ENCODE results near the gene RXRB.

RXRB gene

DNA sequence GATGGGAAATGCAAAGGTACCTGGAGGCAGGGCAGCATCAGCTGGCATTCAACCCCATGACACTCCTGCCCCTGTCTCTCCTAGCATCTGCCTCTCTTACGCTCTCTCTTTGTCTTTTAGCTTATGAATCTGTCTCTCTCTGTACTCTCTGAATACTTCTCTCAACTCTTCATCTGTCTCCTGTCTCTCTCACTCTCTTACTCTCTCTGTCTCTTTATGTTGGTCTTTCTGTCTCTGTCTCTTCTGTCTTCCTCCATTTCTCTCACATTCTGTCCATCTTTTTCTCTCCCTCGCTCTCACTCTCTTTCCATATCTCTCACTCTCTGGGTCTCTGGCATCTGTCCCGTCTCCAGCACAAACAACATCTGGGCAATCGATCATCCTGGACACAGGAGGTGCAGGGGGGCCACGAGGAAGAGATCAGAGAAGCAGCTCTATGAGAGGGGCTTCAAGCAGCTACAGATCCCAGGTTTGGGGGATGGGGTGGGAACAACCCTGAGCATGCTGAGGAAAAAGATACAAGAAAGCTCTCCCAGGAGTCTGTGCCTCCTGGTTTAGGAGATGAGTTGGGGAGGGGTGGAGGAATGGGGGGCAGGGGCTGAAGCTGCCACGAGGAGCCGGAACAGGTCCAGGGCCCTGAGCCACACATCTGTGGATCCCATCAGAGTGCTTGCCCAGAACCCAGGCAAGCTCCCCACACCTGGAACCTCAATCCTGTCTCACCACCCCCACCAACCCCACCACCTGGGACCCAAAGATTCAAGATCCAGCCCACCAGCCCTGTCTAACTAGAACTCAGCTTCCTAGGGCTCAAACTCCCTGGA lies 10.6 kb downstream of the RXRB start:
- peaks cover 37% of the 10 kb centered on the region for H3K27me3 ChIP-seq (ENCODE audit: control insufficient read depth, insufficient read depth, low read length, poor library complexity, severe bottlenecking)
- H3K36me3 ChIP-seq (ENCODE audit: control insufficient read depth, insufficient read depth, low read length): peaks cover 2% of the 10 kb centered on the region
- no peak overlapping the region for H3K27ac ChIP-seq (ENCODE audit: insufficient read depth, low read depth, low read length, poor library complexity, severe bottlenecking)
- no peak overlapping the region for H3K4me3 ChIP-seq (ENCODE audit: insufficient read depth, low read depth, low read length)
- peaks cover 12% of the 10 kb centered on the region for H3K4me1 ChIP-seq (ENCODE audit: control insufficient read depth, insufficient read depth, low read length)
- H3K9me3 ChIP-seq (ENCODE audit: control insufficient read depth, low read length): no peaks in the 10 kb centered on the region
- 77 to 83% methylated on average over 7 of the region's 7 CpGs for WGBS, 2 experiments

DNA sequence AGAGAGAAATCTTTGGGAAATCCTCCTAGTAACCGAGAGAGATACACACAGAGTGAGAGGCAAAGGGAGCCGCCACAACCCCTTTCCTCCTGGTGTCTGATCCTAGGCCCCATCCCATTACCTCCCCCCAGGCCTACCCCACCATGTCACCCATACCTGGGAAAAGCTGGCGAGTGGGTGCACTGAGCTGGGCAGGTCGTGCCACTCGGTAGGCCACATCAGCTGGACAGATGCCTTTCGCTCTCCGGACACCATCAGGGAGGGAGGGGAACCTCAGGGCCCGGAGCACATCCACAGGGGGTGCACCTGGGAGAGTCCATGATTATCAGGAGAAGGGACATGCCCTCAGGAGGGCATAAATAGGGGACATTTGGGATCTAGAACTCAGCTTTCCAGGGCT lies 11.3 kb downstream of the RXRB start:
- H3K36me3 ChIP-seq (ENCODE audit: control insufficient read depth, insufficient read depth, low read length): no peaks in the 10 kb centered on the region
- no peak overlapping the region for H3K27ac ChIP-seq (ENCODE audit: insufficient read depth, low read depth, low read length, poor library complexity, severe bottlenecking)
- H3K4me1 ChIP-seq (ENCODE audit: control insufficient read depth, insufficient read depth, low read length): peaks cover 12% of the 10 kb centered on the region
- peaks cover 37% of the 10 kb centered on the region for H3K27me3 ChIP-seq (ENCODE audit: control insufficient read depth, insufficient read depth, low read length, poor library complexity, severe bottlenecking)
- WGBS, 2 experiments: 83 to 86% methylated on average over 8 of the region's 8 CpGs
- no peaks in the 10 kb centered on the region for H3K9me3 ChIP-seq (ENCODE audit: control insufficient read depth, low read length)
- H3K4me3 ChIP-seq (ENCODE audit: insufficient read depth, low read depth, low read length): no peak overlapping the region

DNA sequence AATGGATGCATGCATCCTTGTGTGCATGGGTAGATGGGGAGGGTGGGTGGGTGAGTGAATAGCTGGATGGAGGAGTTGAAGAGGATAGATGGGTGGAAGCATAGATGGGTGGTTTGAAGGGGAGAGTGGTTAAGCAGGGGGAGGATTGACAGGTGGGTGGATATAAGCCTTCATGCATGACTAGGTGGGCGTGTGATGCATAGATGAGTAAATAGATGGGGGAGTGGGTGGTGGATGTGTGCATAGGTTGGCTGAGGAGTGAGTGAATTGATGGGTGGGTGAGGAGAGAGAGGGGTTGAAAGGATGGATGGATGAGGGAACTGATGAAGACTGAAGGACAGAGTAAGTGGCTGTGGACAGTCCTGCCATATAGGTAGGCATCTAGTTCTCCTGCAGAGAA lies 12.7 kb downstream of the RXRB start:
- Histone ChIP-seq H3K36me3 (ENCODE audit: control insufficient read depth, insufficient read depth, low read length) (no peaks in the 10 kb centered on the region), H3K27me3 (ENCODE audit: control insufficient read depth, insufficient read depth, low read length, poor library complexity, severe bottlenecking) (peaks cover 33% of the 10 kb centered on the region), H3K27ac (ENCODE audit: insufficient read depth, low read depth, low read length, poor library complexity, severe bottlenecking) (no peak overlapping the region), H3K4me1 (ENCODE audit: control insufficient read depth, insufficient read depth, low read length) (peaks cover 12% of the 10 kb centered on the region), H3K9me3 (ENCODE audit: control insufficient read depth, low read length) (no peaks in the 10 kb centered on the region), H3K4me3 (ENCODE audit: insufficient read depth, low read depth, low read length) (no peak overlapping the region)
- 76 to 84% methylated on average over 1 of the region's 1 CpG for WGBS, 2 experiments

- H3K4me3 ChIP-seq (ENCODE audit: insufficient read depth, low read depth, low read length): no peak overlapping the region
- H3K4me1 ChIP-seq (ENCODE audit: control insufficient read depth, insufficient read depth, low read length): no peaks in the 10 kb centered on the region
- peaks cover 12% of the 10 kb centered on the region for H3K27me3 ChIP-seq (ENCODE audit: control insufficient read depth, insufficient read depth, low read length, poor library complexity, severe bottlenecking)
- no peak overlapping the region for H3K27ac ChIP-seq (ENCODE audit: insufficient read depth, low read depth, low read length, poor library complexity, severe bottlenecking)
- 77 to 80% methylated on average over 4 of the region's 4 CpGs for WGBS, 2 experiments
- no peaks in the 10 kb centered on the region for H3K9me3 ChIP-seq (ENCODE audit: control insufficient read depth, low read length)
- H3K36me3 ChIP-seq (ENCODE audit: control insufficient read depth, insufficient read depth, low read length): no peaks in the 10 kb centered on the region
Observed at GRCh38 chr6:33185654-33186187, 14.7 kb downstream of the RXRB start.

DNA sequence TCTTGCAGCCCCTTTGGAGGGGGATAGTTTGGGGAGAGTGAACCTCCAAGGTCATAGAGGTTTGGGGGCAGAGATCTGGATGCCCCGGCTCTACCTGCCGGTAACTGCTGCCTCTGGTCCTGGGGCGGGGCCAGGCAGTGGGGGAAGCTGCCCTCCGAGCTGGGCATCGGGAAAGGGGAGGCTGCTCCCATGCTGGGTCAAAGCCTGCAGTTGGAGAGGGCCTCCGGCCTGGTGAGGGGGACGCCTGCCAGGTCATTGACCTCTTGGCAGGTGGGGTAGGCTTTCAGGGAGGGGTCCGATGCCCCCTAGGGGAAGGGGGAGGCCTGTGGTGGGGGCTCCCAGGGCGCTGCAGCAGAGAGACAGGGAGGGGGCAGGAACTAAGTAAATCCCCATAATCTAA lies 15.3 kb downstream of the RXRB start:
- 73 to 74% methylated on average over 8 of the region's 9 CpGs for WGBS, 2 experiments
- Histone ChIP-seq H3K36me3 (ENCODE audit: control insufficient read depth, insufficient read depth, low read length) (no peaks in the 10 kb centered on the region), H3K9me3 (ENCODE audit: control insufficient read depth, low read length) (no peaks in the 10 kb centered on the region), H3K4me3 (ENCODE audit: insufficient read depth, low read depth, low read length) (no peak overlapping the region), H3K27ac (ENCODE audit: insufficient read depth, low read depth, low read length, poor library complexity, severe bottlenecking) (no peak overlapping the region), H3K4me1 (ENCODE audit: control insufficient read depth, insufficient read depth, low read length) (no peaks in the 10 kb centered on the region), H3K27me3 (ENCODE audit: control insufficient read depth, insufficient read depth, low read length, poor library complexity, severe bottlenecking) (peaks cover 10% of the 10 kb centered on the region)

- no peaks in the 10 kb centered on the region for H3K9me3 ChIP-seq (ENCODE audit: control insufficient read depth, low read length)
- no peak overlapping the region for H3K27ac ChIP-seq (ENCODE audit: insufficient read depth, low read depth, low read length, poor library complexity, severe bottlenecking)
- H3K27me3 ChIP-seq (ENCODE audit: control insufficient read depth, insufficient read depth, low read length, poor library complexity, severe bottlenecking): peaks cover 9% of the 10 kb centered on the region
- H3K4me3 ChIP-seq (ENCODE audit: insufficient read depth, low read depth, low read length): no peak overlapping the region
- no peaks in the 10 kb centered on the region for H3K4me1 ChIP-seq (ENCODE audit: control insufficient read depth, insufficient read depth, low read length)
- H3K36me3 ChIP-seq (ENCODE audit: control insufficient read depth, insufficient read depth, low read length): no peaks in the 10 kb centered on the region
- 94 to 96% methylated on average over 5 of the region's 5 CpGs for WGBS, 2 experiments
Observed at GRCh38 chr6:33183071-33183683, 17.3 kb downstream of the RXRB start.

- Histone ChIP-seq H3K27ac (ENCODE audit: insufficient read depth, low read depth, low read length, poor library complexity, severe bottlenecking) (no peak overlapping the region), H3K36me3 (ENCODE audit: control insufficient read depth, insufficient read depth, low read length) (no peaks in the 10 kb centered on the region), H3K9me3 (ENCODE audit: control insufficient read depth, low read length) (no peaks in the 10 kb centered on the region), H3K27me3 (ENCODE audit: control insufficient read depth, insufficient read depth, low read length, poor library complexity, severe bottlenecking) (peaks cover 2% of the 10 kb centered on the region), H3K4me1 (ENCODE audit: control insufficient read depth, insufficient read depth, low read length) (no peaks in the 10 kb centered on the region), H3K4me3 (ENCODE audit: insufficient read depth, low read depth, low read length) (no peak overlapping the region)
- WGBS, 2 experiments: 89 to 92% methylated on average over 7 of the region's 7 CpGs
Observed at GRCh38 chr6:33181141-33181540, 19.3 kb downstream of the RXRB start.

GRCh38 chr6:33178755-33179475 lies 21.6 kb downstream of the RXRB start:
- Histone ChIP-seq H3K27ac (ENCODE audit: insufficient read depth, low read depth, low read length, poor library complexity, severe bottlenecking) (no peak overlapping the region), H3K9me3 (ENCODE audit: control insufficient read depth, low read length) (no peaks in the 10 kb centered on the region), H3K36me3 (ENCODE audit: control insufficient read depth, insufficient read depth, low read length) (no peaks in the 10 kb centered on the region), H3K4me1 (ENCODE audit: control insufficient read depth, insufficient read depth, low read length) (no peaks in the 10 kb centered on the region), H3K4me3 (ENCODE audit: insufficient read depth, low read depth, low read length) (no peak overlapping the region), H3K27me3 (ENCODE audit: control insufficient read depth, insufficient read depth, low read length, poor library complexity, severe bottlenecking) (no peaks in the 10 kb centered on the region)
- WGBS, 2 experiments: 85 to 91% methylated on average over 9 to 10 of the region's 10 CpGs

GRCh38 chr6:33177552-33178446 lies 22.7 kb downstream of the RXRB start:
- Histone ChIP-seq H3K9me3 (ENCODE audit: control insufficient read depth, low read length) (no peaks in the 10 kb centered on the region), H3K27me3 (ENCODE audit: control insufficient read depth, insufficient read depth, low read length, poor library complexity, severe bottlenecking) (no peaks in the 10 kb centered on the region), H3K4me3 (ENCODE audit: insufficient read depth, low read depth, low read length) (no peak overlapping the region), H3K27ac (ENCODE audit: insufficient read depth, low read depth, low read length, poor library complexity, severe bottlenecking) (no peak overlapping the region), H3K36me3 (ENCODE audit: control insufficient read depth, insufficient read depth, low read length) (no peaks in the 10 kb centered on the region), H3K4me1 (ENCODE audit: control insufficient read depth, insufficient read depth, low read length) (no peaks in the 10 kb centered on the region)
- 90% methylated on average over 19 of the region's 19 CpGs for WGBS, 2 experiments
